H1 (cell line): Measurements from ENCODE around the gene SYT15. TPM values are rescaled to one million over a fixed set of nuclear protein-coding genes. Genes with fewer than 3 reads are reported as not detected.

Source experiments
- CTCF ChIA-PET: fragments of 300-600 bp; sonication (Branson Sonifier 250); formaldehyde crosslinking; loops from one replicate; lab custom pipeline; 2021; ENCODE audit not compliant: partially characterized antibody; lab: Charles Lee
- POLR2A ChIA-PET: fragments of 300-600 bp; sonication (Branson Sonifier 250); formaldehyde crosslinking; loops from one replicate; lab custom pipeline; 2021; ENCODE audit warnings: inconsistent platforms; ENCODE audit not compliant: partially characterized antibody; lab: Charles Lee
- DNase-seq, 2 experiments: peaks; one replicate each; pipeline versions ENCODE4 v3.0.0 to v3.0.0-alpha.2; 2010 to 2022; ENCODE audit warnings: low spot score in 2 of 2, low read depth in 1 of 2, mixed read lengths in 1 of 2
- FAIRE-seq: peaks from 2 replicates; lab custom pipeline; 2011; peaks lifted over from hg19 to GRCh38; lab: Jason Lieb, UNC
- H2AFZ ChIP-seq: 2 replicates; pipeline ENCODE4 v1.8.1; 2012; ENCODE audit warnings: low read length, inconsistent platforms
- H2AK5ac ChIP-seq: 2 replicates; pipeline ENCODE4 v1.6.1; 2013; ENCODE audit warnings: low read depth, low read length
- H2BK120ac ChIP-seq: replicated peaks from 2 replicates; pipeline ENCODE3; 2013; ENCODE audit warnings: low read depth, low read length, inconsistent platforms
- H2BK12ac ChIP-seq: 2 replicates; pipeline ENCODE4 v1.6.1; 2013; ENCODE audit warnings: low read depth, low read length
- H2BK15ac ChIP-seq: 2 replicates; pipeline ENCODE4 v1.6.1; 2013; ENCODE audit warnings: low read length
- H2BK20ac ChIP-seq: 2 replicates; pipeline ENCODE4 v1.6.1; 2013; ENCODE audit warnings: low read length
- H2BK5ac ChIP-seq: 2 replicates; pipeline ENCODE4 v1.6.1; 2013; ENCODE audit warnings: low read depth, low read length
- H3K14ac ChIP-seq: 2 replicates; pipeline ENCODE4 v1.6.1; 2013; ENCODE audit warnings: inconsistent platforms; ENCODE audit not compliant: insufficient read length
- H3K18ac ChIP-seq: 2 replicates; pipeline ENCODE4 v1.6.1; 2013; ENCODE audit warnings: low read length; ENCODE audit errors: extremely low read depth
- H3K23ac ChIP-seq: 2 replicates; pipeline ENCODE4 v1.6.1; 2013; ENCODE audit warnings: inconsistent platforms; ENCODE audit not compliant: insufficient read length
- H3K23me2 ChIP-seq: 2 replicates; pipeline ENCODE4 v1.6.1; 2013; ENCODE audit warnings: low read depth, low read length
- H3K27ac ChIP-seq: 2 replicates; pipeline ENCODE4 v1.6.1; 2011; ENCODE audit warnings: low read depth, low read length, inconsistent platforms
- H3K27me3 ChIP-seq, 4 experiments: replicated peaks in 1 of 4; 1 replicate in 1 of 4; 2 replicates in 3 of 4; pipeline versions ENCODE4 v1.6.1 to v1.8.1; 2011 to 2013; ENCODE audit warnings: low read length in 3 of 4, mild to moderate bottlenecking in 3 of 4, inconsistent platforms in 2 of 4, mixed read lengths in 2 of 4, moderate library complexity in 1 of 4; ENCODE audit not compliant: control insufficient read depth in 3 of 4, insufficient read depth in 3 of 4; ENCODE audit errors: extremely low read depth in 1 of 4
- H3K36me3 ChIP-seq, 4 experiments: 2 replicates each; pipeline versions ENCODE4 v1.6.1 to v1.8.1; 2011 to 2013; ENCODE audit warnings: mild to moderate bottlenecking in 4 of 4, low read length in 3 of 4, moderate library complexity in 2 of 4, control low read depth in 1 of 4, inconsistent platforms in 1 of 4; ENCODE audit not compliant: insufficient read depth in 4 of 4, control insufficient read depth in 2 of 4
- H3K4ac ChIP-seq: replicated peaks from 2 replicates; pipeline ENCODE3; 2013; ENCODE audit warnings: low read length, low read depth, mixed read lengths, inconsistent platforms; ENCODE audit not compliant: insufficient read length
- H3K4me1 ChIP-seq, 4 experiments: replicated peaks in 1 of 4; 1 replicate in 1 of 4; 2 replicates in 3 of 4; pipeline versions ENCODE4 v1.6.1 to v1.8.1; 2011 to 2013; ENCODE audit warnings: low read length in 3 of 4, inconsistent platforms in 2 of 4, mixed read lengths in 1 of 4; ENCODE audit not compliant: insufficient read depth in 4 of 4, control insufficient read depth in 3 of 4
- H3K4me2 ChIP-seq, 2 experiments: 2 replicates each; pipeline versions ENCODE4 v1.6.1 to v1.8.1; 2011 to 2013; ENCODE audit warnings: low read depth in 2 of 2, low read length in 2 of 2, control low read depth in 1 of 2, inconsistent platforms in 1 of 2, mild to moderate bottlenecking in 1 of 2; ENCODE audit not compliant: insufficient read depth in 1 of 2
- H3K4me3 ChIP-seq, 4 experiments: fragments of 200-600, 300-600 bp in 1 of 4; sonication (generic), shearing (Covaris generic), sonication (Bioruptor Twin) in 1 of 4; 2 replicates each; pipeline versions ENCODE4 v1.5.1 to v1.8.1; 2011 to 2016; ENCODE audit warnings: low read length in 4 of 4, low read depth in 3 of 4, control low read depth in 2 of 4, inconsistent platforms in 2 of 4, mild to moderate bottlenecking in 2 of 4, mixed read lengths in 1 of 4, moderate library complexity in 1 of 4; ENCODE audit not compliant: insufficient read depth in 2 of 4; ENCODE audit errors: extremely low read depth in 1 of 4
- H3K56ac ChIP-seq: replicated peaks from 2 replicates; pipeline ENCODE3; 2013; ENCODE audit warnings: low read depth, mild to moderate bottlenecking, mixed read lengths, low read length, inconsistent platforms; ENCODE audit not compliant: insufficient read length
- H3K79me1 ChIP-seq: 2 replicates; pipeline ENCODE4 v1.6.1; 2013; ENCODE audit warnings: low read depth, low read length, control low read depth
- H3K79me2 ChIP-seq, 2 experiments: 2 replicates each; pipeline versions ENCODE4 v1.6.1 to v1.8.1; 2012 to 2013; ENCODE audit warnings: low read length in 2 of 2, mild to moderate bottlenecking in 2 of 2, inconsistent platforms in 1 of 2; ENCODE audit not compliant: insufficient read depth in 2 of 2, control insufficient read depth in 1 of 2
- H3K9ac ChIP-seq, 4 experiments: replicated peaks in 1 of 4; 1 replicate in 1 of 4; 2 replicates in 3 of 4; pipeline versions ENCODE4 v1.6.1 to v1.8.1; 2011 to 2013; ENCODE audit warnings: low read depth in 3 of 4, low read length in 3 of 4, control low read depth in 2 of 4, mild to moderate bottlenecking in 2 of 4, moderate library complexity in 2 of 4, inconsistent platforms in 1 of 4; ENCODE audit errors: extremely low read depth in 1 of 4
- H3K9me3 ChIP-seq, 2 experiments: 2 replicates each; pipeline versions ENCODE4 v1.6.1 to v1.8.1; 2012 to 2013; ENCODE audit warnings: mild to moderate bottlenecking in 2 of 2, moderate library complexity in 2 of 2, control low read depth in 1 of 2, inconsistent platforms in 1 of 2, low read depth in 1 of 2, low read length in 1 of 2, mixed read lengths in 1 of 2; ENCODE audit not compliant: insufficient read depth in 2 of 2
- H4K20me1 ChIP-seq, 2 experiments: replicated peaks in 1 of 2; 2 replicates each; pipeline versions ENCODE3 to v1.8.1; 2011 to 2013; ENCODE audit warnings: inconsistent platforms in 2 of 2, low read length in 2 of 2, mild to moderate bottlenecking in 1 of 2; ENCODE audit not compliant: insufficient read depth in 2 of 2, control insufficient read depth in 1 of 2
- H4K5ac ChIP-seq: 2 replicates; pipeline ENCODE4 v1.6.1; 2013; ENCODE audit warnings: low read length, low read depth, mixed read lengths, inconsistent platforms; ENCODE audit not compliant: insufficient read length
- H4K8ac ChIP-seq: 2 replicates; pipeline ENCODE4 v1.8.0; 2013; ENCODE audit warnings: mild to moderate bottlenecking, moderate library complexity, low read length, inconsistent platforms; ENCODE audit not compliant: insufficient read depth; ENCODE audit errors: extremely low read depth
- H4K91ac ChIP-seq: replicated peaks from 2 replicates; pipeline ENCODE3; 2013; ENCODE audit warnings: low read length, mixed read lengths, inconsistent platforms; ENCODE audit not compliant: insufficient read length
- BCL11A ChIP-seq, 2 experiments: IDR thresholded peaks; one replicate each; pipeline ENCODE4 v1.6.1; 2011; ENCODE audit warnings: low read depth in 2 of 2, low read length in 2 of 2, mild to moderate bottlenecking in 2 of 2
- HDAC2 ChIP-seq, 2 experiments: fragments of 300-600 bp in 1 of 2; sonication (generic) in 1 of 2; IDR thresholded peaks; 2 replicates each; pipeline ENCODE4 v1.6.1; 2011 to 2012; ENCODE audit warnings: low read depth in 2 of 2, low read length in 2 of 2, mild to moderate bottlenecking in 2 of 2, moderate library complexity in 2 of 2, borderline replicate concordance in 1 of 2, inconsistent platforms in 1 of 2
- KDM1A ChIP-seq: fragments of 200-600, 300-600 bp; sonication (generic); IDR thresholded peaks from 2 replicates; pipeline ENCODE4 v1.7.1; 2016; ENCODE audit warnings: mild to moderate bottlenecking, low read length, borderline replicate concordance
- KDM4A ChIP-seq: IDR thresholded peaks from one replicate; pipeline ENCODE4 v1.7.1; 2012; ENCODE audit warnings: low read depth, mild to moderate bottlenecking, moderate library complexity, low read length, inconsistent platforms; ENCODE audit not compliant: severe bottlenecking
- POLR2AphosphoS5 ChIP-seq: IDR thresholded peaks from 2 replicates; pipeline ENCODE4 v1.6.1; 2011; ENCODE audit warnings: low read depth, low read length
- RBBP5 ChIP-seq: IDR thresholded peaks from 2 replicates; pipeline ENCODE4 v1.7.1; 2012; ENCODE audit warnings: low read depth, mild to moderate bottlenecking, inconsistent platforms, low read length, moderate library complexity, borderline replicate concordance
- SAP30 ChIP-seq: fragments of 300-600 bp; sonication (generic); IDR thresholded peaks from 2 replicates; pipeline ENCODE4 v1.7.1; 2012; ENCODE audit warnings: low read length, moderate library complexity, mild to moderate bottlenecking, inconsistent platforms; ENCODE audit not compliant: insufficient read depth, insufficient replicate concordance
- TAF1 ChIP-seq: IDR thresholded peaks from 2 replicates; pipeline ENCODE4 v1.6.1; 2011; ENCODE audit warnings: mild to moderate bottlenecking, low read depth, low read length
- TBP ChIP-seq: IDR thresholded peaks from 2 replicates; pipeline ENCODE4 v1.6.1; 2011; ENCODE audit warnings: low read depth, low read length, improper control_type of control experiment
- YY1 ChIP-seq: IDR thresholded peaks from 2 replicates; pipeline ENCODE4 v1.6.1; 2011; ENCODE audit warnings: low read depth, mild to moderate bottlenecking, low read length
- WGBS, 2 experiments: shearing (Covaris generic) in 1 of 2; methylation state at CpG; one replicate each; pipeline versions ENCODE4 v1.1.6 to v1.1.7; 2013 to 2015; ENCODE audit warnings: low lambda C conversion rate in 2 of 2, mixed read lengths in 2 of 2, inconsistent platforms in 1 of 2, low coverage in 1 of 2, missing lambda C conversion rate in 1 of 2; ENCODE audit not compliant: insufficient replicate concordance in 2 of 2, insufficient coverage in 1 of 2, insufficient read length in 1 of 2; ENCODE audit errors: extremely low coverage in 1 of 2, missing lambda C conversion rate in 1 of 2; 5-methylcytosine and 5-hydroxymethylcytosine counted together
- polyA plus RNA-seq, 7 experiments: library from polyadenylated mRNA; depleted of rRNA in 3 of 7; stranded (reverse) in 5 of 7; unstranded in 2 of 7; fragments of >200 nt in 5 of 7; fragments of 200-250 nt in 2 of 7; gene quantifications; 1 replicate in 5 of 7; 2 replicates in 1 of 7; 4 replicates in 1 of 7; pipeline versions ENCODE4 v1.2.1 to v1.2.3, GENCODE V29; 2011 to 2013; ENCODE audit warnings: missing spikeins in 2 of 7, mixed read lengths in 2 of 7
- total RNA-seq: library from RNA; stranded (reverse); fragmentation: NEBNext Ultra II Directional; extraction: Animal tissue kit (Norgen Biotek cat#: 25700); gene quantifications from 2 replicates; pipeline ENCODE4 v1.2.1, GENCODE V29; 2021

SYT15 gene
- total and polyA plus RNA-seq, 2 of the 8 experiments (the other 6 are each of a cell fraction or from before 2014, with no cell fraction given): 0.39 to 0.61 TPM

DNA sequence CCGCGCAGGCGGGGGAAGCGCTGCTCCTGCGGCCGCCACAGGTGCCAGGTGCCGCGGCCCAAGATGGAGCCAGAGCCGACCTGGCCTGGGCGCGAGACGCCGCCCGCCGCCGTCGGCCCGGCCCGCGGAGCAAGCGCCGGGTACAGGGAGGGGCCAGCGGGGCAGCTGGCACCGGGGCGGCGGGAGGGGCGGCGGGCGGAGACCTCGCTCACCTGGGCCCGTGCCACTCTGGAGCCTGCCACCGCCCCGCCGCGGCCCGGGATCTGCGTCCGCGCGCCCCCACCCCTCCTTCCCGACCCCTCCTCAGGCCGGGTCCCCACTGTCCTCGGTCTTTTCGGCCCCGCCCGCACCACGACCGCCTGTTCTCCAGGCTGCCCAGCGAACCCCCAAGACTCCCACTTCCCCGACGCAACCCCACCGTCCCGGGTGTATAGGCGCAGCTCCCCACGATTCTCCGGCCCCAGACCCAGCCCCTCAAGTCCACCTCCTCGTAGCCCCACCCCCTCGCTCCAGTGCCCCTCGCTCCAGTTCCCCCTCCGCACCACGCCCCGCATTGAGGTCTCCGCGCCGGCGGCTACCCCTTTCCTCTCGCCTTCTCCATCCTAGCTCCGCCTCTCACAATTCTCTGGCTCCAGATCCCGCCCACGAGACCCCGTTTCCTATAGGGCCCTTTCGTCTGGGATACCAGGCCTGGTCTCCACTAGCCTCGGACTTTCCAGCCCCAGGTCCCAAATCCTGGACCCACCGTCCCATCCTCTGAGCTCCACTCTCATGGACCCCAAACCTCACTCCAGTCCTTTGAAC is 22.2 kb upstream of the SYT15 start, which contains the start of gene GPRIN2:
Gene GPRIN2 (minus strand): TSS at position 144 of the 804 bp plus-strand sequence. CDS start 5,922 bp downstream, outside the sequence.
- Histone ChIP-seq H4K5ac (peak within 1 kb of the TSS; percentile 79), H3K79me2 (no peaks in the 10 kb centered on the region), H2AK5ac (peak within 1 kb of the TSS; percentile 7; the same call in 1 of the 2 replicates), H2BK12ac (peak within 1 kb of the TSS; percentile 82; the same call in 1 of the 2 replicates), H3K18ac (peak within 1 kb of the TSS; percentile 86), H2BK20ac (peak within 1 kb of the TSS; percentile 50; the same call in 1 of the 2 replicates), H4K20me1 (peaks cover 0 to 14% of the 10 kb centered on the region in 2 experiments), H3K9ac (peak within 1 kb of the TSS; percentile 27 to 64 (median 44); a peak in 6 of 7 replicates), H3K23ac (no peak within 1 kb of the TSS), H4K8ac (peak within 1 kb of the TSS; percentile 91), H3K4me3 (peak within 1 kb of the TSS; percentile 73 to 96 (median 82)), H3K36me3 (peaks cover 0 to 28% (median 7%) of the 10 kb centered on the region in 4 experiments; a peak in 5 of 8 replicates), H4K91ac (peak within 1 kb of the TSS; percentile 82), H2BK120ac (peak within 1 kb of the TSS; percentile 23), H3K4me2 (peak within 1 kb of the TSS; percentile 82 to 96), H2BK5ac (peak within 1 kb of the TSS; percentile 45; the same call in 1 of the 2 replicates), H3K56ac (no peak within 1 kb of the TSS), H3K4me1 (peaks cover 5 to 19% (median 15%) of the 10 kb centered on the region in 4 experiments), H3K4ac (peak within 1 kb of the TSS; percentile 82), H3K27ac (no peak within 1 kb of the TSS; the same call in 1 of the 2 replicates), H3K79me1 (peaks cover 9% of the 10 kb centered on the region; the same call in 1 of the 2 replicates), H2AFZ (peak within 1 kb of the TSS; percentile 54), H3K9me3 (no peaks in the 10 kb centered on the region), H2BK15ac (peak within 1 kb of the TSS; percentile 93), H3K23me2 (peaks cover 17% of the 10 kb centered on the region), H3K14ac (no peak within 1 kb of the TSS), H3K27me3 (peaks cover 0 to 18% (median 10%) of the 10 kb centered on the region in 4 experiments; a peak in 4 of 7 replicates)
- ChIA-PET CTCF (interaction anchor here (1.2 to 5.7 kb wide), 2 partner anchors 12 to 17 kb away, joined by 3 to 65 read pairs; no protein-coding TSS in a partner anchor), POLR2A (interaction anchor here (0.8 to 1.9 kb wide), 3 partner anchors 12 to 21 kb away, joined by 4 to 17 read pairs (median 4); no protein-coding TSS in a partner anchor)
- DNase-seq: peak; percentile 67 to 96
- FAIRE-seq: no peak
- WGBS, 2 experiments: 2% methylated on average over 43 of the region's 74 CpGs; no CpG with 5 or more reads in 1 of the 2 experiments
- TF ChIP-seq POLR2AphosphoS5: peak; percentile 48
- peak; percentile 38; the same call in 1 of the 2 replicates for TF ChIP-seq YY1
- TF ChIP-seq TAF1: peak; percentile 26
- no peak for TF ChIP-seq BCL11A (IDR thresholded peaks at IDR 0.05; ENCODE audit: low read depth in 2 of 2, low read length in 2 of 2)
- TF ChIP-seq RBBP5: peak; percentile 43; the same call in 1 of the 2 replicates
- TF ChIP-seq TBP: 0 out of 2 replicates have a peak, but pooled peaks have one; percentile 23
- TF ChIP-seq KDM4A: peak; percentile 83
- TF ChIP-seq HDAC2 (IDR thresholded peaks at IDR 0.05; ENCODE audit: borderline replicate concordance in 1 of 2, low read depth in 2 of 2, low read length in 2 of 2): peak in 1 of 2 experiments; percentile 25; a peak in 1 of 4 replicates
- 0 out of 2 replicates have a peak, but pooled peaks have one; percentile 14 for TF ChIP-seq KDM1A
- TF ChIP-seq SAP30: no peak
